ENCODE data around the gene RAMACL.

DNA sequence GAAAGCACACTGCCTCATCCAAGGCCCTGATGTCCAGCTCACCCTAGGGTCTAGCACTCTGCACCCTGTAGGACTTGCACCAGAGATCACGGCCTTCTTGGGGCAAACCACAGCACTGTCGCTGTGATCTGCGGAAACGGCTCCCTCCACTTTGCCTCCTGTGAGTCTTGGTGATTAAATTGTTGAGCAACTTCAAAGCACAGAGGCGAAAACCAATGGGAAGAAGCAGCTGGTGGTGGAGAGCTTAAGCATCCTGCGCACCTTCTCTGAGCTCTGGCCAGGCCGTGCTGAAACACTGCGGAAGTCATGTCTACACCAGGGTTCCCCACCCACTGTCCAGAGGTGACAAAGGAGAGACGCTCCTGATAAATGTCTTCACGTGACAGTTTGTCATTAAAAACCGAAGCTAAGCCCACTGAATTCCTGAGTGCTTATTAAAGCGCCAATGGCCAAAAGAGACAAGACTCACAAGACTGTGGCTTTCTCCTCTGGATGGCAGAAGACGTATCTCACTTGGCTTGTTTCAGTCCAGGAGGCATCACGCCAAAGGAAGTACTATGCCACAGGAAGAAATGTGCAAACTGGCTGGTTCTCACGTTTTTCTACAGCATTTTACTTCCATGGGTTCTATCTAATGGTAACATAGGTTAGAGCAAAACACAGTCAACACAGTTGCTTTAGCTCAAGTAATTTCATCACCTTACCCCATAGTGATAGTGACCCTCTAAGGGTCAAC lies 3.1 kb downstream of the RAMACL start:
- TF ChIP-seq CTCF (IDR thresholded peaks at IDR 0.05) (no peak), EZH2 (IDR thresholded peaks at IDR 0.05; ENCODE audit: borderline replicate concordance, insufficient read depth, low read depth, low read length, poor library complexity, severe bottlenecking) (no peak)
